IPS-18a (cell line): ENCODE data around the gene OR4D11.

Experiments
- H3K27ac ChIP-seq: one replicate; pipeline ENCODE4 v1.5.1; 2013; ENCODE audit warnings: low read length
- H3K27me3 ChIP-seq: one replicate; pipeline ENCODE4 v1.6.1; 2013; ENCODE audit warnings: mild to moderate bottlenecking, low read length; ENCODE audit not compliant: control insufficient read depth, insufficient read depth
- H3K36me3 ChIP-seq: one replicate; pipeline ENCODE4 v1.6.1; 2013; ENCODE audit warnings: low read depth, low read length; ENCODE audit not compliant: control insufficient read depth
- H3K4me1 ChIP-seq: one replicate; pipeline ENCODE4 v1.6.1; 2013; ENCODE audit warnings: low read depth, low read length; ENCODE audit not compliant: control insufficient read depth
- H3K4me3 ChIP-seq: one replicate; pipeline ENCODE4 v1.5.1; 2013; ENCODE audit warnings: low read length
- H3K9ac ChIP-seq: one replicate; pipeline ENCODE4 v1.6.1; 2013; ENCODE audit warnings: mild to moderate bottlenecking, low read length, moderate library complexity
- H3K9me3 ChIP-seq: one replicate; pipeline ENCODE4 v1.6.1; 2013; ENCODE audit warnings: low read depth, low read length; ENCODE audit not compliant: control insufficient read depth

The OR4D11 gene

DNA sequence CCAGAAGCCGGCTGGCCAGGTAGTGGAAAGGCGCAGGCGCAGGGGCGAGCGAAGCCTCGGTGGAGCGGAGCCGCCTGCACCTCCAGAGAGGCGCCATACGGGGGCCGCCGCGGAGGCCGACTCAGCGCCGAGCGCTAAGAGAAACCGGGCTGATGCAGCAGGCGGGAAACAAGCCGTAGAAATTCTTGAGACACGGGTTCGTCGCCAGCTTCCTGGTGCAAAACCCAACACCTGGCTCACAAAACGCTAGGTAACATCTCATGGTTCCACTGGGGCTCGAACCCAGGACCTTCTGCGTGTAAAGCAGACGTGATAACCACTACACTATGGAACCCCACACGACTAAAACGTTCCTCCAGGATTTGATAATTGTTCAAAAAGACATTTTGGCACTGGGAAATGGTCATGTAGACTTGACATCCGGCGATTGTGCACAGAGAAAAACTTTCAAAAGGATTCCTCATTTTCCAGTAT lies 47.0 kb downstream of the OR4D11 start:
- H3K4me1 ChIP-seq = peaks cover 3% of the 10 kb centered on the region
- H3K36me3 ChIP-seq = no peaks in the 10 kb centered on the region
- peak overlapping the region; percentile 72 for H3K9ac ChIP-seq
- no peaks in the 10 kb centered on the region for H3K9me3 ChIP-seq
- H3K27ac ChIP-seq = no peak overlapping the region
- H3K27me3 ChIP-seq = peaks cover 2% of the 10 kb centered on the region
- peak overlapping the region; percentile 89 for H3K4me3 ChIP-seq

DNA sequence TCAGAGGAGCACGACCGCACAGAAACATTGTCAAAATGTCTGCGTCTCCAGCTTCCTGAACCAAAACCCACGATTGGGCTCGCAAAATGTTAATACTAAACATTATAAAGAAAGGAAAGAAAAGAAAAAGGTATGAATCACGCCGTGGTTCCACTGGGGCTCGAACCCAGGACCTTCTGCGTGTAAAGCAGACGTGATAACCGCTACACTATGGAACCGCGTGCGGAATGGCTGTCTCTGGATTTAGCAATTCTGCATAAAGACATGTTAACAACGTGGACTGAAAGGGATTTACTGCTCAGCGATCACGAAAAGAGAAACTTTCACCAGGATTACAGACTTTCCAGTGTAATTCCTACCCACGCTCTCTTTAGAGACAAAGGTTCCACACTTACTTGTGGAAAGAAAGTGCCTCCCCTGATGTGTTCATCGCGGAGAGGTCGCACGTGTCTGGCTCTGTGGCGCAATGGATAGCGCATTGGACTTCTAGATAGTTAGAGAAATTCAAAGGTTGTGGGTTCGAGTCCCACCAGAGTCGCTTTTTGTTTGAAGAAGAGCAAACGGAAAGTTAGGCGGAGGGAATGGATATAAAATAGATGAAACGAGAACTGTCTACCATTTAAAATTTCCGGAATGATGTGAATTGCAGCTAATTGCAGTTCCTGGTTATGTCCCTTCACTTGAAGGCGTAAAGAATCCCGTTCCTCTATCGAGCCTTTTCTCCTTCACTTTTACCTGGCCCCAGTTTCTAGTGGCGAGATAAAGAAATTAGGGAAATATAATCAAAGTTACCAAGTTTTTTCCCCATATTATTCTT lies 47.7 kb downstream of the OR4D11 start:
- Histone ChIP-seq H3K4me3 (peak overlapping the region; percentile 89), H3K4me1 (peaks cover 3% of the 10 kb centered on the region), H3K27ac (no peak overlapping the region), H3K36me3 (no peaks in the 10 kb centered on the region), H3K9me3 (no peaks in the 10 kb centered on the region), H3K27me3 (peaks cover 5% of the 10 kb centered on the region), H3K9ac (peak overlapping the region; percentile 61)

DNA sequence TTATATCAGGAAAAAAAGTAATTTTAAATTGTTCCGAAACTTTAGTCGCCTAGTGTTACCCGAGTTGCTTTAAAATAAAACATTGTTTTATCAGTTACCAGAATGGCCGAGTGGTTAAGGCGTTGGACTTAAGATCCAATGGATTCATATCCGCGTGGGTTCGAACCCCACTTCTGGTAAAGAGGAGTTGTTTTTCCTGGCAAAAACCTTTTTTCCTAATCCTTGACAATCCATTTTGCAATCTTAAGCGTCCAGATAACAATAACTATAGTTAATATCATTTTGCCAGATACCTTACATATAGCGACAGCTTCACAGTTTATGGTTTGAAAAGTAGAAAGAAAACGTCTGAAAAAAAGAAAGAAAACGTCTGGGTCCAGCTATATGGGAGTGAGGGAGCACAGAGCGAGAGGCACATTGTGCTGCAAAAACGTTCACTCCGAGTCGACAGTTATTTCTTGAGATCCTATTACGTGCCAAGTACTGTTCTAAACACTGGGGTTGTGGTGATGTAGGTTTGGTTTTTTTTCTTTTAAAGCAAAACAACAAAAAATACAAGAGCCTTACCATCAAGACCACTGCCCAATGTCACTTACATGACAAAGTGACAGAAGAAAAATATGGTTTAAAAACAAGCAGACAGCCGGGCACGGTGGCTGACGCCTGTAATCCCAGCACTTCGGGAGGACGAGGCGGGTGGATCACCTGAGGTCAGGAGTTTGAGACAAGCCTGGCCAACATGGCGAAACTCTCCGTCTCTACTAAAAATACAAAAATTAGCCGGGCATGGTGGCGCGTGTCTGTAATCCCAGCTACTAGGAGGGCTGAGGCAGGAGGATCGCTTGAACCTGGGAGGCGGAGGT lies 48.5 kb downstream of the OR4D11 start:
- Histone ChIP-seq H3K27ac (no peak overlapping the region), H3K9ac (peak overlapping the region; percentile 61), H3K9me3 (no peaks in the 10 kb centered on the region)

DNA sequence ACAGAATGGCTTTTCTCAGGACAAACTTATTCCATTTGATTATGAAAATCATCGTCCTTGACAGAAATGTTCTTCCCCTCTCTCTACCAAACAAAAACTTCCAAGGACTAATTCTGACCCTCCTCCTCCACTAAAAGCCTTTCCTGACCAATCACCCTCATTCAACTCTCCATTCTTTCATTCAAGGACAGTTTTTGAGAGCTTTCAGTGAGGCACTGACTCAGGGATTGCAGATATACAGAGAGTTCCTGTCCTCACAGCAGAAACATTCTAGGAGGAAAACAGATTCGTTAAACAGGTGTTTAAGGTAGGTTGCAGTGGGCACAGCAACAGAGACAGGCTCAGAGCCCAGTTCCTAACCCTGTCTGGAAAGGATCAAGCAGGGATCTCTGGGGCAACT lies 49.5 kb downstream of the OR4D11 start:
- no peaks in the 10 kb centered on the region for H3K36me3 ChIP-seq
- no peaks in the 10 kb centered on the region for H3K9me3 ChIP-seq
- no peak overlapping the region for H3K9ac ChIP-seq
- H3K4me3 ChIP-seq = peak overlapping the region; percentile 37
- H3K4me1 ChIP-seq = peaks cover 9% of the 10 kb centered on the region
- H3K27ac ChIP-seq = no peak overlapping the region
- peaks cover 5% of the 10 kb centered on the region for H3K27me3 ChIP-seq

More for the DNA sequence above, 48.5 kb downstream of the OR4D11 start:
- H3K27me3 ChIP-seq = peaks cover 5% of the 10 kb centered on the region
- H3K4me1 ChIP-seq = peaks cover 7% of the 10 kb centered on the region
- no peaks in the 10 kb centered on the region for H3K36me3 ChIP-seq
- peak overlapping the region; percentile 89 for H3K4me3 ChIP-seq

DNA sequence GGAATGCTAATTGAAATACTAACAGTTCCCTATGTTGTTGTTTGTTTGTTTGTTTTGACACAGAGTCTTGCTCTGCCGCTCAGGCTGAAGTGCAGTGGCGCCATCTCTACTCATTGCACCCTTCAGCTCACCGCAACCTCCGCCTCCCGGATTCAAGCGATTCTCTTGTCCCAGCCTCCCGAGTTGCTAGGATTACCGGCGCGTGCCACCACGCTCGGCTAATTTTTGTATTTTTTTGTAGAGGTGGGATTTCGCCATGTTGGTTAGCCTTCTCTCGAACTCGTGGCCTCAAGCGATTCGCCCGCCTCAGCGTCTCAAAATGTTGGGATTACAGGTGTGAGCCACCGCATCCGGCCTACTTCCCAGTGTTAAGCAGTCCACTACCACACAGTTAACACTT lies 49.9 kb downstream of the OR4D11 start:
- no peak overlapping the region for H3K27ac ChIP-seq
- H3K9me3 ChIP-seq = no peaks in the 10 kb centered on the region
- H3K27me3 ChIP-seq = peaks cover 5% of the 10 kb centered on the region
- H3K9ac ChIP-seq = no peak overlapping the region
- H3K36me3 ChIP-seq = no peaks in the 10 kb centered on the region
- H3K4me3 ChIP-seq = peak overlapping the region; percentile 37
- H3K4me1 ChIP-seq = peaks cover 10% of the 10 kb centered on the region
